GM23248 (cell line): ENCODE measurements around the gene ZC3H12C.

Experiments
- EZH2 ChIP-seq: fragments of 200-600 bp; sonication (generic); IDR thresholded peaks from 2 replicates; pipeline ENCODE4 v1.6.1; 2018; ENCODE audit warnings: antibody characterized with exemption, mild to moderate bottlenecking; ENCODE audit not compliant: insufficient read depth, poor library complexity, severe bottlenecking
- EZH2phosphoT487 ChIP-seq: fragments of 200-600 bp; sonication (generic); IDR thresholded peaks from 2 replicates; pipeline ENCODE4 v1.6.1; 2018; ENCODE audit warnings: antibody characterized with exemption, moderate library complexity, mild to moderate bottlenecking, low read depth; ENCODE audit not compliant: insufficient read depth

GRCh38 chr11:110156503-110156902 lies 63.3 kb downstream of the ZC3H12C start:
- TF ChIP-seq EZH2 (no peak), EZH2phosphoT487 (no peak)
